D721Med (cell line): ENCODE data around the gene WDR48.

Experiments
- DNase-seq: peaks from one replicate; pipeline ENCODE4 v3.0.0; 2011; ENCODE audit warnings: low spot score; ENCODE audit not compliant: insufficient read length
- FAIRE-seq: peaks from 2 replicates; lab custom pipeline; 2011; peaks lifted over from hg19 to GRCh38; lab: Jason Lieb, UNC
- CTCF ChIP-seq: IDR thresholded peaks from 2 replicates; pipeline ENCODE4 v1.5.1; 2012; ENCODE audit warnings: mild to moderate bottlenecking, control low read depth; ENCODE audit not compliant: insufficient read depth; ENCODE audit errors: missing control alignments

WDR48 gene

DNA sequence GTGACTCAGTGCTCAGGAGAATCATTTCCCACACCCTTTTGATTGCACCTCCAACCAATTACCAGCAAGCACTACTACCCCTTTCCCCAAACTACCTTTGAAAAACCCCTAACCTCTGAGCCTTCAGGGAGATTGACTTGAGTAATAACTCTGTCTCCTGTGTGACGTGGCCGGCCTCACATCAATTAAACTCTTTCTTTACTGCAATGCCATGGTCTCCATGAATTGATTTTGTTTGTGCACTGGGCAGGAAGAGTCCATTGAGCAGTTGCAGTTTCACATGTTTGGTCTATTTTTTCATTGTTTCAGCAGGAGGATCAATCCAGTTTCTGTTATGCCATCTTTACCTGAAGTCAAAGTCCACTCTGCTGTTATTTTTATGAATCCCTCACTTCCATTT lies 32.5 kb upstream of the WDR48 start:
- no peak for TF ChIP-seq CTCF
- DNase-seq = no peak
- FAIRE-seq = no peak

GRCh38 chr3:39021029-39021428 lies 30.8 kb upstream of the WDR48 start:
- no peak for TF ChIP-seq CTCF
- no peak for DNase-seq
- no peak for FAIRE-seq

DNA sequence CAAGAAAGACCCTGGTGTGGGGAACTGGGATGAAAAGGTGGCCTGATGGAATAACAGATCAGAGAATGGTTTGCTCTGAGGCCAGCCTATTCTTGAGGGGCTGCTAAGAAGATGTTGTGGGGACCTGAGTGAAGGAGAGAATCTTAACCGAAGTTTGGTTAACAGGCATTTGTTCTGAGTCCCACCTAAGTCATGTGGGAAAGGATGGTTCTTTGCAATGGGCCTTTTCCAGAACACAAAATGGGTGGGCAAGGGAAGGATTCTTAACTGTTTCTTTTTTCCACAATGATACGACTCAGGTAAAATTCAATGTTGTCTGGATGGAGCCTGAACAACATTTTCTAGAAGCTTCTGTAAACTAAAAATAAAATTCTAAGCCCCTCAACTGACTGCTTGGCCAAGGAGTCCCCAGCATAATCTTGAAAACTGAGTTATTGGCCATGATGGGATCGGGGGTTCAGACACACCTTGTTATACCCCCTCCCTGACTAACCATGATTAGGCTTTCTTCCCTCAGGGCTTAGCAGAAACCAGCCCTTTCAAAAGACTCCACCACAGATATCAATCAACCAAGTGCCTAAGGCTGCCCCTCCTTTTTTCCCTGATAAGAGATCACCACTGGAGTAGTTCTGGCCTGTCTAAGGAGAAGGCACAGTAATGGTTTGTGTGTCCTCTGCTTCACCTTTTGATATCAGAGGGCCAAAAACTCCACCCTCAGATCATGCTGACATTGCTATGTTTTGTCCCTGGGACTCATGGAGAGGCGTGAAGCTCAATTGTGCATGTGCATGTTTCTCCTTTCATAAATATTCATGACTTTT lies 30.1 kb upstream of the WDR48 start:
- FAIRE-seq (no peak), DNase-seq (no peak)
- TF ChIP-seq CTCF = no peak

- FAIRE-seq = no peak
- DNase-seq = no peak
Measured at GRCh38 chr3:39022286-39022630, 29.6 kb upstream of the WDR48 start.

GRCh38 chr3:39024497-39024896 lies 27.3 kb upstream of the WDR48 start:
- DNase-seq (no peak), FAIRE-seq (no peak)
- TF ChIP-seq CTCF = no peak

More at GRCh38 chr3:39022286-39022630, 29.6 kb upstream of the WDR48 start:
- no peak for TF ChIP-seq CTCF

DNA sequence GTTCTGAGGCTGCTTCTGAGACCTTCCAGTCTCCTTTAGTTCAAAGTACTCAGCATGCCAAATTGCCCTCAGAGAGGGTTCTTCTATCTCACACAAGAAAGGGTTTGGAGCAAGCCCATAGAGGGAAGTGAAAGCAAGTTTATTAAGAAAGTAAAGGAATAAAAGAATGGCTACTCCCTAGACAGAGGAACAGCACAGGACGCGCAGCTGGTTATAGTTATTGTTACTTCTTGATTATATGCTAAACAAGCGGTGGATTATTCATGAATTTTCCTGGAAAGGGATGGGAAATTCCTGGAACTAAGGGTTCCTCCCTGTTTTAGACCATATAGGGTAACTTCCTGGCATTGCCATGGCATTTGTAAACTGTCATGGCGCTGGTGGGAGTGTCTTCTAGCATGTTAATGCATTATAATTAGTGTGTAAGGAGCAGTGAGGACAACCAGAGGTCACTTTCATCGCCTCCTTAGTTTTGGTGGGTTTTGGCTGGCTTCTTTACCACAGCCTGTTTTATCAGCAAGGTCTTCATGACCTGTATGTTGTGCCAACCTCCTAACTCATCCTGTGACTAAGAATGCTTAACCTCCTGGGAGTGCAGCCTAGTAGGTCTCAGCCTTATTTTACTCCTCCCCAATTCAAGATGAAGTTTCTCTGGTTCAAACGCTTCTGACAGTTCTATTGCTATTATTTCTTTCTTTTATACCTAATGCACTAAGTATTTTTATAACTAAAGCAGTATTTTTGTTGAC lies 26.4 kb upstream of the WDR48 start:
- no peak for FAIRE-seq
- no peak for TF ChIP-seq CTCF
- DNase-seq = no peak

DNA sequence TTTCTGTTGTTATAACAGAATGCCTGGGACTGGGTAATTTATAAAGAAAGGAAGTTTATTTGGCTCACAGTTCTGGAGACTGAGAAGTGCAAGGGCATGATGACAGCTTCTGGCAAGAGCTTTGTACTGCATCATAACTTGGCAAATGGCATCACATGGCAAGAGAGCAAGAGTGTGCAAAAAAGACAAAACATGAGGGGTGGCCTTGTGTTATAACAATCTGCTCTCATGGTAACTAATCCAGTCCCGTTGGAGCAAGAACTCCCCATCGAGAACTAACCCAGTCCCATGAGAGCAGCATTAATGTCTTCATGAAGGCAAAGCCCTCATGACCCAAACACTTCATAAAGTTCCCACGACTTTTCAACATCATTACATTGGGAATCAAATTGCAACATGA lies 23.3 kb upstream of the WDR48 start:
- TF ChIP-seq CTCF = no peak
- FAIRE-seq = no peak
- DNase-seq = no peak
